NCI-H2171 treated with DMSO at 0.1 percent for 48 hours (cell line): Measurements from ENCODE around the gene METTL24.

Source experiments
- DNase-seq: peaks from one replicate; lab custom pipeline; 2025; lab: John Stamatoyannopoulos, UW

Gene METTL24

DNA sequence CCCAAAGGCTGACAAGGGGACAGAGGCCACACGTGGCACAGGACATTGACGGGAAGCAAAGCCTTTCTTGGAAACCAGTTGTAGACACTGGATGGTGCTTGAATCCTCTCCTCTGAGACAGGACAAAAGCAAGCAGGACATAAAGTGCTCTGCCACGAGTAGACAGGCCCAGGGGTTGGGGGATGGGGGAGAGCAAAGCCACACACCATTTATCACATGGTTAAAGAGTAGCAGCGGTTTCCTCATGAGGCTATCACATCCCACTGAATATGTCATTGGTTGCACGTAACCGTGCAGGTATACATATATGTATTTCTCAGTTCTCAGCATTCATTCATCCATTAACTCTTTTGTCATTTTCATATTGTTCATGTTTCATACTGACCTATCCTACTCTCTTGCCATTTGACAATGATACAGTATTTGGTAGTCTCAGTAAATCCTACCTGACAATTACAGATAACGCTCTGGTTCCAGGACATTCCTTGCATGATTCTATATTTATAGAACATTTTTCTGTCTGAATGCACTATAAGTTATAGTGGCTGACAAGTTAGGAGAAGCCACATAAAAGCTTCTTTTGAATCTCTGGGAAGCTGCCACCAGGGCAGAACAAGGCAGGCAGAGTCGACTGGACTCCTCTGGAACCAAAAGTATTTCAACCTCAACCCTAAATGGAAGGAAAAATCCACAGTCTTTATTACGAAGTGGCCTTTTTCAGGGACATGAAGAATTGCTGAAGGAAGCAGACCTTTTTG, 23.5 kb downstream of the METTL24 start:
- DNase-seq = no peak

DNA sequence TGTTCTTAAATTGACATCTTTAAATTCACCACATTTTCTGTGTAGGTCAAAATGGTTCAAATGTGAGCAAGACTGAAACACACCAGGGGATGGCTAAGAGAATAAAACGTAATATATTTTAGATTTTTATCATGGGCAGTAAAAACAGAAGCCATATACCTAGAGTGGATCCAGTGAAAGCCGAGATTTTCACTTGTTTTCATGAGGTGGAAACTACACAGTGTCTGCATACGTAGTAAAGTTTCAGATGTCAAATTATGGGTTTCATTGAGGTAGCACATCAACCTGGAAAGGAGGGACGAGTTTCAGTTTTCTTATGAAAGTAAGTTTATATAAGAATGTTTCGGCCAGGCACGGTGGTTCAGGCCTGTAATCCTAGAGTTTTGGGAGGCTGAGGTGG, 25.9 kb downstream of the METTL24 start:
- peak; percentile 53 for DNase-seq

GRCh38 chr6:110331816-110332215, 26.3 kb downstream of the METTL24 start:
- peak; percentile 94 for DNase-seq

DNA sequence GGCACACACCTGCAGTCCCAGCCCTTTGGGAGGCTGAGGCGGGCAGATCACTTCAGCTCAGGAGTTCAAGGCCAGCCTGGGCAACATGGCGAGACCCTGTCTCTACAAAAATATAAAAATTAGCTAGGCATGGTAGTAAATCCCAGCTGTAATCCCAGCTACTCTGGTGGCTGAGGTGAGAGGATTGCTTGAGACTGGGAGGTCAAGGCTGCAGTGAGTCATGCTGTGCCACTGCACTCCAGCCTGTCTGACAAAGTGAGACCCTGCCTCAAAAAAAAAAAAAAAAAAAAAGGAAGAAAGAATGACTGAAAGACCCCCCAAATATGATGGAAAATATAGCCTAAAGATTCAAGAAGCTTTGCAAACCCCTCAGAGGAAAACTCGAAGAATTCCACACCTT, 26.8 kb downstream of the METTL24 start:
- no peak for DNase-seq

- DNase-seq = no peak
These were observed 28.3 kb downstream of the METTL24 start for GRCh38 chr6:110329714-110330436.

GRCh38 chr6:110329348-110329713, 28.8 kb downstream of the METTL24 start:
- no peak for DNase-seq

DNA sequence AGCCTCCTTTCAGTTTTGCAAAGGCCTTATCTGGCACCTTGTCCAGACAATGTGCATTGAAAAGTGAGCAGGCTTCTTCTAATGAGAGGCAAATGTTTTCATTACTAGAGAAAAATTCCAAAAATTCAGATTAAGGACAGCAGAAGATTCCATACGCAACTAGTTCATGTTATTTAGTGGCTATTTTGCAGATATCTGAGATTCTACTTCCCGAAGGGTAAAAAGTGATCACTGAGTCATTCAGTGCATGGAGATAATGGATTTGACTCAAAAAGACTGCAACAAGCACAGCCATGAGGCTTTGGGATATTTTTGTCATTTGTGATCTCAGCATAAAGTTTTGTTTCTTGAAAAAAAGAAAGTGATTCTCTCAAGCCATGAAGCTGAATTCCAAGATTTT, 29.9 kb downstream of the METTL24 start:
- DNase-seq = no peak

DNA sequence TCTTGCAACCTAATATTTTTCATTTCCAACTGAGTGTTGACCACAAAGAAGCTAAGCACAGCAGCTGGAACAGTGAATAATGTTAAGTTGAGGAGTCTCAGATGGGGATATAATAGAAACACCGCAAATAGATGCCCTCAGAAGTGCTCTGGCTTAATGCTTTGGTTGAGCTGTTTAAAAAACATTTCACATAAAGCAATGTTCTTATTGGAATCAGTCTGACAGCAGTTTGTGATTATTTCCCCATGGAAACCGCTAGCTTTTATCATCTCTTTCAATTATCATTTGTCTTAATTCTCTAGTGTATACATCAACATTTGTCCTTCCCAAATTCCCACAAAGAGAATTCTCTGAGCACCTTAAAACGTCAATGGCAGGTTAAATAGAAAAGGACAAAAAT, 30.8 kb downstream of the METTL24 start:
- DNase-seq = no peak

- no peak for DNase-seq
These were observed 31.5 kb downstream of the METTL24 start for GRCh38 chr6:110326609-110327008.

- no peak for DNase-seq
These were observed 32.1 kb downstream of the METTL24 start for GRCh38 chr6:110326057-110326456.

DNA sequence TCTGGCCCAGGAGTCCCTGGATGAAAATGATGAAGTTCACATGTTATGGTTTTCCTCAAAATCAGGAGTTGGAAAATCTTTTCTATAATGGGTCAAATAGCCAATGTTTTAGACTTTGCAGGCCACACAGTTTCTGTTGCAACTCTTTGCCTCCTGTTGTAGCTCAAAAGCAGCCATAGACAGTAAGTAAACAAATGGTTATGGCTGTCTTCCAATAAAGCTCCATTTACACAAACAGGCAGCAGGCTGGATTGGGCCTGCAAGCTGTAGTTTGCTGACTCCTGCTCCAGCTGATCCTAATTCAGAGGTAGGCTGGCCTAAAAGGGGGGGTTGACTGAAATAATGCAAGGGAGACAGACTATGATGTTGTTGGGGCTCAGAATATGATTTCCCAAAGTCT, 33.0 kb downstream of the METTL24 start:
- DNase-seq = peak; percentile 91

- DNase-seq = no peak
These were observed 33.6 kb downstream of the METTL24 start for GRCh38 chr6:110324548-110324947.

GRCh38 chr6:110323258-110323657, 34.9 kb downstream of the METTL24 start:
- no peak for DNase-seq

GRCh38 chr6:110322874-110323242, 35.3 kb downstream of the METTL24 start:
- no peak for DNase-seq

- no peak for DNase-seq
These were observed 35.8 kb downstream of the METTL24 start for GRCh38 chr6:110322151-110322873.

GRCh38 chr6:110320307-110320706, 37.8 kb downstream of the METTL24 start:
- no peak for DNase-seq

DNA sequence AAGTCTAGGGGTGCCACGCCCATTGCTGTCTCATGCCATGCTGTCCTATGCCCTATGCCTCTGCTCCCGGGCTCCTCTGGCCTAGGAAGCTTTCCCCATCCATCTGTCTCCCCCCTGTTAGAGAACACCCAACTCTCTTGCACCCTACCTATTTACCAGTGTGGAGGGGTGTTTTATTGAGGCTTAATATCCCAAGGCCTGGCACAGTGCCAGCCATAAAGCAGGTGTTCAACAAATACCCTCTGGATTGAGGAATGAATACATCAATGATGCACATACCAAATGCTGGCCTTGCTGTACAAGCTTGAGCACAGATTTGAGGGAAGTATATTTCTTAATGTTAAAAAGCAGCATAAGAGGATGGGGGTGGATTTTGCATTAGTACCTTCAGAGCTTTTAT, 38.3 kb downstream of the METTL24 start:
- DNase-seq = peak; percentile 42

- no peak for DNase-seq
These were observed 38.8 kb downstream of the METTL24 start for GRCh38 chr6:110319381-110319780.

- no peak for DNase-seq
These were observed 39.2 kb downstream of the METTL24 start for GRCh38 chr6:110318971-110319370.

GRCh38 chr6:110317646-110318045, 40.5 kb downstream of the METTL24 start:
- DNase-seq = no peak

DNA sequence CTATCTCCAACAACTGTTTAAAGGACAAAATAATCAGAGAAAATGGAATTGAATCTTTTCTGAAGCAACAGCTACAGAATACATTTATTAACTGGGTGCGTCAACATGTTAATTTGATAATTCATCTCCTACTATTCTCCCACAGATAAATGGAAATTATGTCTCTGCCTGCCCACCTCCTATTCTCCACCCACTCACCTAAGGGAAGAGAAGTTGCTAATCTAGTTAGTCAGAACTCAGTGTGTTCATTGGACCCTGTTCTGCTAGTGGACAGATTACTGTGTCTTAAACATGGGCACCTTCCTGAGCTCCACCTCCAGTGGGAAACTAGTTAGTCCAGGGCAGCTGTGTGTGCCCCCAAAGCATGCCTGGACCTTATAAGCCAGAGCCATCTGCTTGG, 41.0 kb downstream of the METTL24 start:
- no peak for DNase-seq

GRCh38 chr6:110315869-110316398, 42.2 kb downstream of the METTL24 start:
- DNase-seq = no peak
